GM18951 (cell line): Measurements from ENCODE around the gene CNN1.

Source experiments
- POLR2A ChIP-seq: IDR thresholded peaks from 4 replicates; pipeline ENCODE4 v1.6.1; 2011; ENCODE audit warnings: mild to moderate bottlenecking; ENCODE audit not compliant: insufficient read length, insufficient read depth; ENCODE audit errors: extremely low read depth
- in situ Hi-C: fragments of 300-500 bp; cut with MboI; formaldehyde crosslinking; loops from one replicate; pipeline ENCODE4 v1.12.0; 2022; ENCODE audit warnings: low sequenced_read_pairs, mixed read lengths, inconsistent platforms; ENCODE audit not compliant: unreplicated experiment

CNN1 gene

GRCh38 chr19:11541238-11541637 is 2.6 kb downstream of the CNN1 start:
- in situ Hi-C loops, result no loop called here
- TF ChIP-seq POLR2A, result no peak

GRCh38 chr19:11547929-11548700 is 9.5 kb downstream of the CNN1 start:
- in situ Hi-C loops, result no loop called here
- TF ChIP-seq POLR2A, result no peak

GRCh38 chr19:11549386-11549953 is 10.8 kb downstream of the CNN1 start:
- in situ Hi-C loops, result no loop called here

GRCh38 chr19:11550265-11550664 is 11.6 kb downstream of the CNN1 start:
- in situ Hi-C loops, result no loop called here

More at GRCh38 chr19:11549386-11549953, 10.8 kb downstream of the CNN1 start:
- TF ChIP-seq POLR2A, result no peak

GRCh38 chr19:11551603-11552235 is 13.1 kb downstream of the CNN1 start:
- in situ Hi-C loops, result no loop called here

More at GRCh38 chr19:11550265-11550664, 11.6 kb downstream of the CNN1 start:
- no peak for TF ChIP-seq POLR2A

GRCh38 chr19:11552666-11553372 is 14.2 kb downstream of the CNN1 start:
- in situ Hi-C loops, result no loop called here
- TF ChIP-seq POLR2A, result no peak

More at GRCh38 chr19:11551603-11552235, 13.1 kb downstream of the CNN1 start:
- no peak for TF ChIP-seq POLR2A

- in situ Hi-C loops, result no loop called here
- TF ChIP-seq POLR2A, result no peak
These were observed 15.5 kb downstream of the CNN1 start for GRCh38 chr19:11554160-11554559.

- TF ChIP-seq POLR2A, result no peak
- in situ Hi-C loops, result no loop called here
These were observed 16.6 kb downstream of the CNN1 start for GRCh38 chr19:11555246-11555645.

- in situ Hi-C loops, result no loop called here
These were observed 18.2 kb downstream of the CNN1 start for GRCh38 chr19:11556634-11557420.

GRCh38 chr19:11558881-11559828 is 20.5 kb downstream of the CNN1 start, which contains the start of gene ELOF1:
Gene ELOF1, minus strand, starts transcription at chr19:11559230. Its CDS starts 4,883 bp downstream, at chr19:11554347.
- in situ Hi-C loops, result no loop called here
- TF ChIP-seq POLR2A, result peak; percentile 87

More at GRCh38 chr19:11556634-11557420, 18.2 kb downstream of the CNN1 start:
- no peak for TF ChIP-seq POLR2A

- TF ChIP-seq POLR2A, result peak; percentile 15
- in situ Hi-C loops, result no loop called here
These were observed 21.9 kb downstream of the CNN1 start for GRCh38 chr19:11560404-11561051.
